Immature natural killer cell (primary cell): ENCODE results near the gene SCAMP5. TPM values are rescaled to one million over a fixed set of nuclear protein-coding genes. Genes with fewer than 3 reads are reported as not detected.

Experiments
- DNase-seq, 3 donors: peaks; one replicate each; pipeline ENCODE4 v3.0.0; 2022; ENCODE audit warnings: mixed read lengths in 1 of 3
- H3K27ac Mint-ChIP-seq, 6 donors: one replicate each; pipeline ENCODE4 v1.8.0; 2020; ENCODE audit warnings: mixed read lengths in 6 of 6, mild to moderate bottlenecking in 5 of 6, inconsistent platforms in 4 of 6, moderate library complexity in 3 of 6
- H3K27me3 Mint-ChIP-seq, 3 donors: one replicate each; pipeline ENCODE4 v1.8.0; 2020 to 2021; ENCODE audit warnings: low read depth in 3 of 3, mild to moderate bottlenecking in 3 of 3, mixed read lengths in 3 of 3, moderate library complexity in 3 of 3, inconsistent platforms in 1 of 3
- H3K36me3 Mint-ChIP-seq, 3 donors: one replicate each; pipeline ENCODE4 v1.8.0; 2020; ENCODE audit warnings: mixed read lengths in 3 of 3, inconsistent platforms in 2 of 3, mild to moderate bottlenecking in 2 of 3
- H3K4me1 Mint-ChIP-seq, 2 donors: one replicate each; pipeline ENCODE4 v1.8.0; 2020; ENCODE audit warnings: inconsistent platforms in 2 of 2, mild to moderate bottlenecking in 2 of 2, mixed read lengths in 2 of 2, moderate library complexity in 1 of 2
- H3K4me3 Mint-ChIP-seq, 5 donors: one replicate each; pipeline ENCODE4 v1.8.0; 2020; ENCODE audit warnings: mild to moderate bottlenecking in 5 of 5, mixed read lengths in 5 of 5, inconsistent platforms in 3 of 5, moderate library complexity in 3 of 5
- H3K9me3 Mint-ChIP-seq, 6 donors: one replicate each; pipeline ENCODE4 v1.8.0; 2020; ENCODE audit warnings: mild to moderate bottlenecking in 6 of 6, mixed read lengths in 6 of 6, inconsistent platforms in 4 of 6, moderate library complexity in 3 of 6
- polyA plus RNA-seq, 3 donors: library from polyadenylated mRNA; unstranded; fragments of 300-500 nt; fragmentation: Illumina TruSeq; gene quantifications; one replicate each; pipeline ENCODE4 v1.2.3, GENCODE V29; 2021

The SCAMP5 gene
- polyA plus RNA-seq, 3 donors from 2014 or later: not detected

DNA sequence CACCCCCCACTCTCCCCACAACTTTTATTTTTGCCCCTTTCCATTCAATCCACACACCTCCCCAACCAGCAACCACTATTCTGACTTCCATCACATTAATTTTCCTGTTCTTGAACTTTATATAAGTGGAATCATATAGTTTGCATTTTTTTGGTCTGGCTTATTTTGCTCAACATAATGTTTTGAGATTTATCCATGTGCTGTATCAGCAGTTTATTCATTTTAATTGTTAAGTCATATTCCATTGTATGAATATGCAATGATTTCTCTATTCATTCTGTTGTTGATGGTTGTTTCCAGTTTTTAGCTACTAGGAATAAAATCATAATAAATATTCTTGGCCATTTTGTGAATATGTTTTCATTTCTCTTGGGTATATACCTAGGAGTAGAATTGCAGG lies 5.8 kb upstream of the SCAMP5 start:
- Mint-ChIP-seq H3K9me3 (no peaks in the 10 kb centered on the region), H3K4me1 (peaks cover under 1% of the 10 kb centered on the region in 2 donors), H3K27ac (no peak overlapping the region), H3K4me3 (no peak overlapping the region), H3K36me3 (no peaks in the 10 kb centered on the region), H3K27me3 (peaks cover 3 to 8% (median 4%) of the 10 kb centered on the region in 3 donors)
- DNase-seq: no peak

DNA sequence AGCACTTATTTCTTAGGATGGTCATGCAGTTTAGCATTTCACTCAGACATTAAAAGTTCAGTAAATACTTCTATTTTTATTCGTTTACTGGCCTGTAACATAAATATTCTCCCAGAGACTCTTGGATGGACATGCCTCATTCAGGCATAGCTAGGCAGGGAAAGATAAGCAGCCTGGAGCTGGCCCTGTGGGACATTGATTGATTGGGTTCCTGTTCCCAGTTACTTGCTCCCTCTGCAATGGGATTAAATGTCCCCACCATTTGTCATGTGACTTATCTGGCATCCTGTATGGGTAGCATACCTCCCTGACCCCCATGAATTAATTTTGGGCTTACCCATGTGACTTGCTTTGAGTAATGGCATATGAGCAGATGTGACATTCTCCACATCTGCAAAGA lies 2.7 kb upstream of the SCAMP5 start:
- Mint-ChIP-seq H3K4me1 (peaks cover 15% of the 10 kb centered on the region in 2 donors), H3K36me3 (no peaks in the 10 kb centered on the region), H3K9me3 (peaks cover 0 to 4% (median 0%) of the 10 kb centered on the region in 6 donors), H3K27me3 (peaks cover 6 to 19% (median 7%) of the 10 kb centered on the region in 3 donors), H3K27ac (no peak overlapping the region), H3K4me3 (no peak overlapping the region)
- no peak for DNase-seq

DNA sequence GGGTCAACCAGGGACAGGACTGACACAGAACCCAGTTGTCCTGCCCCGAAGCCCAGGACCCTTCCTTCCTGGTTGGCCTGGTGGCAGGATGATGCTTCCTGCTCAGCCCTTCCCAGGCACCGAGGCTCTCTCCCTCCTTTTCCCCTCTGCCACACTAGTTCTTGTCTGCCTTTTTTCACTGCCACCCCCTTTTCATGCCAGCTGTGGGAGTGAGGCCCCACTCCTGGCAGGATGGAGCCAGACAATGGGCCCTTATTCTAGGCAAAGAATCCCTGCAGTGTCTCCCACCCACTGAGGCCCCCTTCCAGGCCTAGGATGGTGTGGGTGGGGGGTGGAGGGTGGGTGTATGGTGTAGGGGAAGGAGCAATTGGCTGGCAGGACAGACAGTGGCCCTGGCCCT lies 1.1 kb upstream of the SCAMP5 start:
- H3K4me3 Mint-ChIP-seq: no peak overlapping the region
- peaks cover 8 to 29% (median 10%) of the 10 kb centered on the region in 3 donors for H3K27me3 Mint-ChIP-seq
- H3K36me3 Mint-ChIP-seq: no peaks in the 10 kb centered on the region
- peaks cover 15% of the 10 kb centered on the region in 2 donors for H3K4me1 Mint-ChIP-seq
- H3K27ac Mint-ChIP-seq: no peak overlapping the region
- DNase-seq: no peak
- H3K9me3 Mint-ChIP-seq: peaks cover 0 to 4% (median 0%) of the 10 kb centered on the region in 6 donors

DNA sequence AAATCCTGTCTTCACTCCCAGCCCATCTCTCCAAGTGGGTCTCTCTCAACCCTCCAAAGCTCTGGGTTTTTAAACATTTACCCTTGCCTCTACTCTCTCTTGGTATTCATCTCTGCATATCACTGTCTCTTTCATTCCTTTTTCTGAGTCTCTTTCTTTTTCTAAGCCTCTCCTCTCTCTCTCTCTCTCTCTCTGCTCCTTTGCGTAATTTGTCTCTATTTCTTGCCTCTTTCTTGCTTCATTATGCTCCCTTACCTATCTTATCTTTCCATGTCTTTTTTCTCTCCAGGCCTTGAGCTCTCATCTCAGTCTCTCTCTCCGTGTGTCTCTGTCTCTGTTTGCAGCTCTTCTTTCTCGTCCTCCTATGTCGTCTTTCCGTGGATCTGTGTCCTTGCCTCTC lies 678 bp upstream of the SCAMP5 start:
- peak overlapping the region; percentile 77 to 85 (median 80) for H3K4me3 Mint-ChIP-seq
- H3K9me3 Mint-ChIP-seq: peaks cover 0 to 4% (median 0%) of the 10 kb centered on the region in 6 donors
- peak overlapping the region in 1 of 6 donors; percentile 15 for H3K27ac Mint-ChIP-seq
- H3K4me1 Mint-ChIP-seq: peaks cover 15% of the 10 kb centered on the region in 2 donors
- no peaks in the 10 kb centered on the region for H3K36me3 Mint-ChIP-seq
- DNase-seq: no peak
- H3K27me3 Mint-ChIP-seq: peaks cover 8 to 30% (median 10%) of the 10 kb centered on the region in 3 donors

DNA sequence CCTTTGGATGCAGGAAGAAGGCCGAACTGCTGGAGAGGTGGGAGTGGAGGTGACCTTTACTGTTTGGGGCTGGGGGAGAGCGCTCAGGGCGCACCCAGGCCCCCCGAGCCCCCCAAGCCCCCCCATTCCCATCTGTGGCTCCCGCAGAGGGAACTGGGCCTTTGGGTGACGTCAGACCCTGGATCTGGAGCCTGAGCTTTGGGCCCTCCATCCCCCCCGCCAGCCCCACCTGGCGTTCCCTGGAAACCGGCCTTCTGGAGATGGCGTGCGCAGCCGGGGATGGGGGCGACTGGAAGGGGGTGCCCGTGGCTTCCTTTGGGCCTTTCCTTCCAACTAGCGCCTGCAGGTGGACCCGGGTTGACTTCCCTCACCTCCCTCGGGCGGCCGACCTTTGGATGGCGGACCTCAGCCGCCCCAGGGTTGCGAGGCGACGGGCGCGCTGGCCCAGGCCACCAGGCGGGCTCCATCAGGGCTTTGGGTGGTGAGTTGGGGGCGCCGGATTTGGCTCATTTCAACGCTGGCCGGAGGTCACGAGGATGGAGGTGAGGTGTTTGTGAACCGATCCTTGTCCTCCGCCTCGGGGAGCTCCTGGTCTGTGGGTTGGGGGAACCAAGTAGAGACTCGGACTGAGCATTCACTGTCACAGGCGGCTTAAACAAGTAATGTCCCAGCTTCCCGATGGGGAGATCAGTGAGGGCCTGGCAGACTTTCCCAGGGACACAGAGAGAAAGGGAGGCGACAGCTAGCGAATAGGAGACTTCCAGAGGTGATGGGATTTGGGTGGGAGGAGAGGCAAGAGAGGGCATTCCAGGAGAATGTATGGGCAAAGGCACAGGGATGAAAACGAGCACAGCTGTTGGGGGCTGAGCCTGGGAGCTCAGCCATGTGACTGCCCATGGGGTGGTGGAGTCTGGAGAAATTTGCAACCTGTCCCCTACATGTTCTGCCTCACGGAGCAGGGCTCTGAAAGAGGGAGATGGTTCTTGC lies 709 bp downstream of the SCAMP5 start:
- H3K4me1 Mint-ChIP-seq: peaks cover 15% of the 10 kb centered on the region in 2 donors
- H3K9me3 Mint-ChIP-seq: peaks cover 0 to 4% (median 0%) of the 10 kb centered on the region in 6 donors
- peak overlapping the region; percentile 78 to 83 (median 79) for H3K4me3 Mint-ChIP-seq
- DNase-seq: no peak
- peaks cover 8 to 31% (median 12%) of the 10 kb centered on the region in 3 donors for H3K27me3 Mint-ChIP-seq
- no peaks in the 10 kb centered on the region for H3K36me3 Mint-ChIP-seq
- peak overlapping the region in 1 of 6 donors; percentile 15 for H3K27ac Mint-ChIP-seq

DNA sequence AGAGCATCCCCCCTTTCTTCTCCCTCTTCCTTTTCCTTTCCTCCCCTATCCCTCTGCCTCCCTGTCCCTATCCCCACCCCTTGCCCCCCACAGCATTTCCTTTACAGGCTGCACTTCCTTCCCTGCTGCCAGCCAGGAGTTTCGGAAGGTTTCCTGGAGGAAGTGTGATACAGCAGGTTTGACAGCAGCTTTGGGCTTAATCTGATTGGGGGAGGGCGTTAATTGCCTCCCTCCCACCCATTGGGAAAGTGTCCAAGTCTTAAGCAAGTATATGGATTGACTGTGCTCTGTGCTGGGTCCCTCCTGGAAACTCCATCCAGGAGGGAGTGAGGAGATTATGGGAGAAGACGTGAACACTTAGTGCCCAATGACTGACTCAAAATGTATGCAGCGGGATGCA lies 1.8 kb downstream of the SCAMP5 start:
- no peak overlapping the region for H3K27ac Mint-ChIP-seq
- H3K36me3 Mint-ChIP-seq: no peaks in the 10 kb centered on the region
- peaks cover 15% of the 10 kb centered on the region in 2 donors for H3K4me1 Mint-ChIP-seq
- peak overlapping the region in 2 of 5 donors; percentile 65 to 78 for H3K4me3 Mint-ChIP-seq
- H3K27me3 Mint-ChIP-seq: peaks cover 8 to 27% (median 16%) of the 10 kb centered on the region in 3 donors
- no peak for DNase-seq
- peaks cover 0 to 4% (median 0%) of the 10 kb centered on the region in 6 donors for H3K9me3 Mint-ChIP-seq

DNA sequence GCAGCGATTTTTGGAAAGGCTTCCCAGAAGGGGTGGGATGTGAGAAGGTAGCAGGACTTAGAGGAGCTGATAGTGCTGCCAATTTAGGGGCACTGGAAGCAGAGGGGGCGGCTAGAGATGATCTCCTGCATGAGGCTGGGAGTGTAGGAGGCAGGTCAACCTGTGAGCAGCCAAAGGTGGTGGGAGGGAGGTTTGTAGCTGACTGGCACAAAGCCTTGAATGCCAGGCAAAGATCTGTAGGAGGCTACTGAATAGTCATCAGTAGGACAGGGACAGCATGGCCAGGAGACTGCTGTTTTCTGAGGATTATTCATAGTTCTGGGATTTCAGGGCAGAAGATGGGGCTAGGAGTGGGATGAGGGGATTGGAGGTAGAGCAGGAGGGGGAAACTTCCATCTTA lies 2.2 kb downstream of the SCAMP5 start:
- Mint-ChIP-seq H3K36me3 (no peaks in the 10 kb centered on the region), H3K4me3 (peak overlapping the region in 3 of 5 donors; percentile 14 to 31 (median 24)), H3K27me3 (peaks cover 11 to 27% (median 16%) of the 10 kb centered on the region in 3 donors), H3K27ac (peak overlapping the region in 1 of 6 donors; percentile 20), H3K4me1 (peaks cover 15% of the 10 kb centered on the region in 2 donors), H3K9me3 (peaks cover 0 to 4% (median 0%) of the 10 kb centered on the region in 6 donors)
- no peak for DNase-seq

DNA sequence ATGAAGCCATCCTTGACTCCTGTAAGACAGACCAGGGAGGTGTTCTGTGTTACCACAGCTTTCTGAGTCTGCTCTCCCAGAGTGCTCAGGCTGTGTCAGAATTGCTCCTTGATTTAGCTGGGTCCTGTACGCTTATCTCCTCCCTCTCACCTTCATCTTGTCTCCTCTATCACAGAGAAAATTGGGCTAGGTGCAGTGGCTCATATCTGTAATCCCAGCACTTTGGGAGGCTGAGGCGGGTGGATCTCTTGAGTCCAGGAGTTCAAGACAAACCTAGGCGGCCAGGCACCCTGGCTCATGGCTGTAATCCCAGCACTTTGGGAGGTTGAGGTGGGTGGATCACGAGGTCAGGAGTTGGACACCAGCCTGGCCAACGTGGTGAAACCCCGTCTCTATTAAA lies 5.9 kb downstream of the SCAMP5 start:
- Mint-ChIP-seq H3K27me3 (peaks cover 13 to 22% (median 15%) of the 10 kb centered on the region in 3 donors), H3K4me3 (no peak overlapping the region), H3K27ac (no peak overlapping the region), H3K36me3 (no peaks in the 10 kb centered on the region), H3K9me3 (peaks cover 0 to 3% (median 0%) of the 10 kb centered on the region in 6 donors), H3K4me1 (peaks cover 4 to 6% of the 10 kb centered on the region in 2 donors)
- no peak for DNase-seq

DNA sequence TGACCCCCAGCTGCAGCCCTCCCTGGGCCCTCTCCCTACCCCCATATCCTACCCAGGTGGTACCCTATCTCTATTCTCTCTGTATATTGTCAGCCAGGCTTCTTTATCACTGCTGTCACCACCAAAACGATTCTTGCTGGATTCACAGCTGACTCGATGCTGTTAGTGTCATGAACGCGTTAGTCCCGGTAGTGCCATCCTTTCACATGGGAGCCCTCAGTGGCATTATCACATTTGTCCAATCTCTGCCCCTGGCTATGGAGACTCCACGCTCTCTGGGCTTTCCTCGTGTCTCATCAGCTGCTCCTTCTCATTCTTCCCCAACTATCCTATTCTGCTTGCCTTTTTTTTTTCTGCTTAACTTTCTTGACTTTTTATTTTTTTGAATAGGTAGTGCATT lies 7.0 kb downstream of the SCAMP5 start:
- Mint-ChIP-seq H3K27me3 (peaks cover 8 to 17% (median 10%) of the 10 kb centered on the region in 3 donors), H3K36me3 (no peaks in the 10 kb centered on the region), H3K27ac (no peak overlapping the region), H3K4me1 (no peaks in the 10 kb centered on the region), H3K9me3 (peaks cover 0 to under 1% (median 0%) of the 10 kb centered on the region in 6 donors), H3K4me3 (no peak overlapping the region)
- DNase-seq: no peak

DNA sequence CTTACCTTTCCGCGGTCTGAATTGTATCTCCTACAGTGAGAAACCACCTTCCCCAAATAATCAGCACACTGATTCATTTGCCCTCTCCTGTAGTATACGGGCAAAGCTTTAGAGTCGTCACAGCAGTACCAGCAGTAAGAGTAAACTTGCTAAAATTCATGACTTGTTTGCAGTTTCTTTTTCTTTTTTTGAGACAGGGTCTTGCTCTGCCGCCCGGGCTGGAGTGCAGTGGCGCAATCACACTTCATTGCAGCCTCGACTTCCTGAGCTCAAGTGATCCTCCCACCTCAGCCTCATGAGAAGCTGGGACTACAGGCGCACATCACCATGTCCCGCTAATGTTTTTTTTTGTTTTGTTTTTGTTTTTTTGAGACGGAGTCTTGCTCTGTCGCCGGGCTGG lies 11.9 kb downstream of the SCAMP5 start:
- no peak for DNase-seq
- Mint-ChIP-seq H3K27ac (no peak overlapping the region), H3K27me3 (peaks cover 6 to 8% (median 7%) of the 10 kb centered on the region in 3 donors), H3K4me1 (peaks cover 0 to 2% of the 10 kb centered on the region in 2 donors), H3K4me3 (no peak overlapping the region), H3K9me3 (no peaks in the 10 kb centered on the region), H3K36me3 (no peaks in the 10 kb centered on the region)

DNA sequence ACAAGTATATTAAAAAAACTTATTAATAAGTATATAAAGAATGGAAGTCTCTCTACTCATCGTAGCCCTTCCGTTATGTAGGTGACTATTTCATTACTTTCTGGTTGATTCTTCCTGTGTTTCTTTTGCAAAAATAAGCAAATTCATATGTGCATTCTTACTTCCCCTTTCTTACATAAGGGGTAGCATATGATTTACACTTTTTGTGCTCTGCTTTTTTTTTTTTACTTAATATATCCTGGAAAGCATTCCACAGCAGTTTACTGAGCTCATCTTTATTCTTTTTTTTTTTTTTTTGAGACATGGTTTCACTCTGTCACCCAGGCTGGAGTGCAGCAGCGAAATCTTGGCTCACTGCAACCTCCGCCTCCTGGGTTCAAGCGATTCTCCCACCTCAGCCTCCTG lies 12.9 kb downstream of the SCAMP5 start:
- H3K4me1 Mint-ChIP-seq: peaks cover 0 to 2% of the 10 kb centered on the region in 2 donors
- no peak overlapping the region for H3K4me3 Mint-ChIP-seq
- no peak for DNase-seq
- H3K27ac Mint-ChIP-seq: no peak overlapping the region
- H3K36me3 Mint-ChIP-seq: no peaks in the 10 kb centered on the region
- peaks cover 3 to 7% (median 6%) of the 10 kb centered on the region in 3 donors for H3K27me3 Mint-ChIP-seq
- no peaks in the 10 kb centered on the region for H3K9me3 Mint-ChIP-seq

DNA sequence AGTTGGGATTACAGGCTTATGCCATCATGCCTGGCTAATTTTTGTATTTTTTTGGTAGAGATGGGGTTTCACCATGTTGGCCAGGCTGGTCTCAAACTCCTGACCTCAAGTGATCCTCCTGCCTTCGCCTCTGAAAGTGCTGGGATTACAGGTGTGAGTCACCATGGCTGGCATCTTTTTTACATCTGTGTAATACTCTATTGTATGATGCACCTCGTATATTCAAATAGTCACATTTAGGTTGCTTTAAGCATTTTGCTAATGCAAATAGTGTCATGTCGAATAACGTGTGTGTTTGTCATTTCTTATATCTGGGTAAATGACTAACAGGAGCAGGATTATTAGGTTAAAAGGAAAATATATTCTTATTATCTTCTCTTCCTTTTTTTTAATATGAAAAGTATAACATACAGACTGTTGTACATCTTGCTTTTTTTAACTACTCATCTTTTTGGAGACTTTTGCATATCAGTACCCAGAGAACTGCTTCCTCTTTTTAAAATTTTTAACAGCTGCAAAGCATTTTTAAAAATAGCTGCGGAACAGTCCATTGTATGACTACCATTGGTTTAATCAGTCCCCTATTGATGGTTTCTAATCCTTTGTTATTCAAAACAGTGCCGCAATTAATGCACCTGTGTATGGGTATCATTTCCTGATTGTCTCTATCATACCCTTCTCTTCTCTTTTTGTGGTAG lies 13.4 kb downstream of the SCAMP5 start:
- Mint-ChIP-seq H3K36me3 (no peaks in the 10 kb centered on the region), H3K27me3 (peaks cover 2 to 7% (median 6%) of the 10 kb centered on the region in 3 donors), H3K27ac (no peak overlapping the region), H3K4me1 (peaks cover 0 to 2% of the 10 kb centered on the region in 2 donors), H3K4me3 (no peak overlapping the region), H3K9me3 (no peaks in the 10 kb centered on the region)
- DNase-seq: no peak

DNA sequence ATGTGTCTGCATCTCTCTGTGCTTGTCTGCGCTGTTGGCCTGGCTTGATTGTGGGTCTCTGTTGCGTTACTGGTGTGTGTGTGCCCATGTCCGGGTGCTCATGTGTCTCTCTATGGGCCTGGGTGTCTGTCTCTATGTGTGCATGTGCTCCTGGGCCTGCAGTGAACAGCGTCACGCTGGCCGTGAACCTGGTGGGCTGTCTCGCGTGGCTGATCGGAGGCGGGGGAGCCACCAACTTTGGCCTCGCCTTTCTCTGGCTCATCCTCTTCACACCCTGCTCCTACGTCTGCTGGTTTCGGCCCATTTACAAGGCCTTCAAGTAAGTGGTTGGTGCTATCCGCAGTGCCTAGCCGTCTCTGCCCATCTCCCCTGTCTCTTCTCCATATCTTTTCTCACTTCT lies 21.1 kb downstream of the SCAMP5 start:
- Mint-ChIP-seq H3K4me3 (no peak overlapping the region), H3K27me3 (peaks cover 2% of the 10 kb centered on the region in 3 donors), H3K36me3 (no peaks in the 10 kb centered on the region), H3K4me1 (no peaks in the 10 kb centered on the region), H3K9me3 (no peaks in the 10 kb centered on the region), H3K27ac (no peak overlapping the region)
- DNase-seq: no peak

DNA sequence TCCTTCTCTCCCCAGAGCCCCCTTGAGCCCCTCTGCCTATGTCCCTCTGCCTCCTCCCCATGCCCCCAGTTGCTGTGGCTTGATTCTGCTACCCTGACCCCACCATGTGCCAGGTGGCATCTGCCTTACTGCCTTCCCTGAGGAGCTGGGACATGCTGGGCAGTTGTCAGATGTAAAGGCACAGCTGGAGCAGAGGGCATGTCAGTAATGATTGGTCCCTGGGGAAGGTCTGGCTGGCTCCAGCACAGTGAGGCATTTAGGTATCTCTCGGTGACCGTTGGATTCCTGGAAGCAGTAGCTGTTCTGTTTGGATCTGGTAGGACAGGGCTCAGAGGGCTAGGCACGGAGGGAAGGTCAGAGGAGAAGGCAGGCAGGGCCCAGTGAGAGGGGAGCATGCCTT lies 24.6 kb downstream of the SCAMP5 start:
- Mint-ChIP-seq H3K27ac (no peak overlapping the region), H3K4me3 (no peak overlapping the region), H3K9me3 (no peaks in the 10 kb centered on the region), H3K27me3 (peaks cover 2 to 7% (median 5%) of the 10 kb centered on the region in 3 donors), H3K4me1 (peaks cover 16 to 19% of the 10 kb centered on the region in 2 donors), H3K36me3 (no peaks in the 10 kb centered on the region)
- no peak for DNase-seq
